ENCODE results near the gene SEL1L2.
A peak's percentile ranks its signal among the peaks of the same experiment; 100 is the strongest.

SEL1L2 gene

DNA sequence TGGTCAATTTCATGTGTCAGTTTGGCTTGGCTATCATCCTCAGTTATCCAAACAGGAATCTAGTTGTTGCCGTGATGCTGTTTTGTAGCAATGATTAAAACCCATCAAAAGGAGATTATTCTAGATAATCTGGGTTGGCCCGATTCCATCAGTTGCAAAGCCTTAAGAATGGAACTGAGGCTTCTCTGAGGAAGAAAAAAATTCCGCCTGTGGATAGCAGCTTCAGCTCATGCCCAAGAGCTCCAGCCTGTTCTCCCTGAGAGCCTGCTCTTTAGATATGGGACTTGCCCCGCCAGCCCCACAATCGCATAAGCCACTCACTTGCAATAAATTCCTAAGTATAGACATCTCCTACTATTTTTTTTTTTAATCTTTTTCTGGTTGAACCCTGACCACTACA, 61.5 kb downstream of the SEL1L2 start:
- H3K4me1 Mint-ChIP-seq, result no peaks in the 10 kb centered on the region
- H3K36me3 Mint-ChIP-seq (ENCODE audit: low read depth), result no peaks in the 10 kb centered on the region
- no peak overlapping the region for H3K27ac Mint-ChIP-seq
- TF ChIP-seq, protein P1, sequence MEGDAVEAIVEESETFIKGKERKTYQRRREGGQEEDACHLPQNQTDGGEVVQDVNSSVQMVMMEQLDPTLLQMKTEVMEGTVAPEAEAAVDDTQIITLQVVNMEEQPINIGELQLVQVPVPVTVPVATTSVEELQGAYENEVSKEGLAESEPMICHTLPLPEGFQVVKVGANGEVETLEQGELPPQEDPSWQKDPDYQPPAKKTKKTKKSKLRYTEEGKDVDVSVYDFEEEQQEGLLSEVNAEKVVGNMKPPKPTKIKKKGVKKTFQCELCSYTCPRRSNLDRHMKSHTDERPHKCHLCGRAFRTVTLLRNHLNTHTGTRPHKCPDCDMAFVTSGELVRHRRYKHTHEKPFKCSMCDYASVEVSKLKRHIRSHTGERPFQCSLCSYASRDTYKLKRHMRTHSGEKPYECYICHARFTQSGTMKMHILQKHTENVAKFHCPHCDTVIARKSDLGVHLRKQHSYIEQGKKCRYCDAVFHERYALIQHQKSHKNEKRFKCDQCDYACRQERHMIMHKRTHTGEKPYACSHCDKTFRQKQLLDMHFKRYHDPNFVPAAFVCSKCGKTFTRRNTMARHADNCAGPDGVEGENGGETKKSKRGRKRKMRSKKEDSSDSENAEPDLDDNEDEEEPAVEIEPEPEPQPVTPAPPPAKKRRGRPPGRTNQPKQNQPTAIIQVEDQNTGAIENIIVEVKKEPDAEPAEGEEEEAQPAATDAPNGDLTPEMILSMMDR (IDR thresholded peaks at IDR 0.05; ENCODE audit: unreplicated experiment in 3 of 3), result no peak
- H3K9me3 Mint-ChIP-seq, result no peaks in the 10 kb centered on the region
- no peak overlapping the region for H3K4me3 Mint-ChIP-seq
- H3K27me3 Mint-ChIP-seq (ENCODE audit: low read depth), result peaks cover 3% of the 10 kb centered on the region

DNA sequence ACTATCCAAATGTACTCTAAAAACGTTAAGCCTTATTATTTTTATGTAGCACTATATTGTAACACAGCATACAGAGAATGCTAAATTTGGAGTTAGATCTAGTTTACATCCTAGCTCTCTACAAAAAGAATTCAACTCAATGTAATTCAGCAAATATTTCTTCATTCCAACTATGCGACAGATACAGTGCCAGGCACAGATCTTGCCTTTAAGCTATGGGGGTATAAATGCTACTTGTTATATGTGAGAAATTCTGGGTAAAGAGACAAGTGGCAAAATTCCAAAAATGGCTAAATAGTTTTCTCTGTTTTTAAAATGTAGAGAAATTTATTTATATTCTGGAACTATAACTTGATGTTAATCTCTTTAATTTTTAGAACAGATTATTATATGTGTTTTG, 63.2 kb downstream of the SEL1L2 start:
- peaks cover 3% of the 10 kb centered on the region for H3K27me3 Mint-ChIP-seq (ENCODE audit: low read depth)
- no peaks in the 10 kb centered on the region for H3K9me3 Mint-ChIP-seq

DNA sequence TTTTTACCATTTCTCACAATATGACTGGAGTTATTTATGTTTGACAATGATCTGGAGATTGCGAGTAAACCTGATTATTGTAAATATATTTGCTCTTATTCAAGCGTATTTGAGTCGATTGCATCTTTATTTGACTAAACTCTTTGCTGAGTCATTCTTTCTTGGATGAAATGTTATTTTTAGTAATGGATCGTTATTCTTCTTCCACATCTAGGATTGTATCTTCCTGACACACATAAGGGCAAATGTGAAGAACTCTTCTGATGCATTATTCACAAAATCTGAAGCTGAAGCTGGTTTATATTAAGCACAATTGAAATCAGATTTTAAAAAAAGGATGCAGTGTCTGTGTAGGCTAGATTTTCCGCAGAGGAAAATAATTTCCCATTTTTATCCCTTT, 68.2 kb downstream of the SEL1L2 start:
- Mint-ChIP-seq H3K4me3 (no peak overlapping the region), H3K4me1 (no peaks in the 10 kb centered on the region), H3K9me3 (no peaks in the 10 kb centered on the region), H3K27ac (no peak overlapping the region), H3K27me3 (ENCODE audit: low read depth) (peaks cover 12% of the 10 kb centered on the region), H3K36me3 (ENCODE audit: low read depth) (no peaks in the 10 kb centered on the region)
- TF ChIP-seq, protein P1 (IDR thresholded peaks at IDR 0.05; ENCODE audit: unreplicated experiment in 3 of 3), result no peak

More for the DNA sequence above, 63.2 kb downstream of the SEL1L2 start:
- Mint-ChIP-seq H3K4me1 (no peaks in the 10 kb centered on the region), H3K36me3 (ENCODE audit: low read depth) (no peaks in the 10 kb centered on the region), H3K4me3 (no peak overlapping the region), H3K27ac (no peak overlapping the region)
- TF ChIP-seq, protein P1 (IDR thresholded peaks at IDR 0.05; ENCODE audit: unreplicated experiment in 3 of 3), result no peak

DNA sequence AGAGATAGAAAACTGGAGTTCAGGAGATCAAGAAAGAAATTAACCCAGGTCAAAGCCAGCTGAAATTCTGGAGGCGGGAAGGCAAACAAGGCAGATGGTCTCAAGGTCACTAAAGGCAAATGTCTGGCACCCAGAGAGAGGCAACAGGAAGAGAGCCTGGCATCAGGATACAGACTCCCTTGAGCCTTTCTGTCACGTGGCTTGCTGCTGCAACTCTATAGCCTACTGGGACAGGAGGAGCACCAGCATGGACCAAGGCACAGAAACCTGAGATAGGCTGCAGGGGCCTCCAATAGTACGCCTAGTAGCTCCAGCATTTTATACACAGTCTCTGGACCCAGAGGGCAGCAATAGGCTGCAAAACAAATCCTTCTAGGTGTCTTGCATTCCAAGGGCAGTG, 75.1 kb downstream of the SEL1L2 start:
- Mint-ChIP-seq H3K27me3 (ENCODE audit: low read depth) (peaks cover 6% of the 10 kb centered on the region), H3K27ac (no peak overlapping the region), H3K36me3 (ENCODE audit: low read depth) (no peaks in the 10 kb centered on the region), H3K4me3 (no peak overlapping the region), H3K9me3 (no peaks in the 10 kb centered on the region), H3K4me1 (peaks cover 6% of the 10 kb centered on the region)
- TF ChIP-seq, protein P1 (IDR thresholded peaks at IDR 0.05; ENCODE audit: unreplicated experiment in 3 of 3), result no peak

DNA sequence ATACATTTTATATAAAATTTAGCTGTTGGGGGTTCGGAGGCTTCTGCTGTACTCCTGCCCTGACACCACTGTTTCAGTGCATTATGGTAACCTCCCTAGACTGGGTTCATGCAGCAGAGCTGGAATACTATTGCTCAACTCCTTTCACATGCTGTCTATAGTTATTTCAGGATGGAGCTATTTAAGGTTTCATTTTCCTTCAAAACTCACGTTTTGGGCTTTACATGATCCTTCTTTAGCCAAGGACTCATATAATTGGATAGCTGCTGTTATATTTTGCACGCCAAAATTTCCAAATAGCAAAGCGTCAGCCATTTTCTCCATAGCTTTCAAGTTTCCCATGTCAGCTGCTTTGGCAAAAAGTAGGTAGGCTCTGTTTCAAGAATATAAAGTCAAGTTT, 76.8 kb downstream of the SEL1L2 start:
- peaks cover 6% of the 10 kb centered on the region for H3K4me1 Mint-ChIP-seq
- no peaks in the 10 kb centered on the region for H3K9me3 Mint-ChIP-seq
- H3K4me3 Mint-ChIP-seq, result no peak overlapping the region
- TF ChIP-seq, protein P1 (IDR thresholded peaks at IDR 0.05; ENCODE audit: unreplicated experiment in 3 of 3), result no peak
- H3K27ac Mint-ChIP-seq, result peak overlapping the region in 1 of 3 experiments; percentile 82
- no peaks in the 10 kb centered on the region for H3K27me3 Mint-ChIP-seq (ENCODE audit: low read depth)
- H3K36me3 Mint-ChIP-seq (ENCODE audit: low read depth), result no peaks in the 10 kb centered on the region

DNA sequence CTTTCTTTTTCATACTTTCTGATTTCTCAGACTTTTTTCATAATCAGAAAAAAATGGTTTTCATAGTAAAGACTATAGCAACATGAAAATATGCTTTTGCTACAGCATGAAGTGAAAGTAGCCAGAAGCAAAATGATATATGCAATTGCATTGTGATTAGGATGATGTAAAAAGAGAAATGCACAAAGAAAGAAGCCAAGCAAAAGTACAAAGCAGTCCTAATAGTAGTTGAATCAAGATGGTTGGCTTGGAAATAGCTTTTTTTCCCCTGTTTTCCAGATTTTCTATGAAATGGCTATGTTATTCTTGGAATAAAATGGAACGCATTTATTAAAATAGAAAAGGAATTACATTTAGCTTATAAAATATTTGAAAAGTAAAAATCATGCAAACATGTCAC, 77.3 kb downstream of the SEL1L2 start:
- Mint-ChIP-seq H3K4me3 (no peak overlapping the region), H3K27me3 (ENCODE audit: low read depth) (no peaks in the 10 kb centered on the region), H3K9me3 (no peaks in the 10 kb centered on the region), H3K27ac (peak overlapping the region in 2 of 3 experiments; percentile 21 to 82), H3K36me3 (ENCODE audit: low read depth) (no peaks in the 10 kb centered on the region), H3K4me1 (peaks cover 6% of the 10 kb centered on the region)
- TF ChIP-seq, protein P1 (IDR thresholded peaks at IDR 0.05; ENCODE audit: unreplicated experiment in 3 of 3), result no peak
